SK-N-SH (cell line): ENCODE results near the gene MAP3K12. TPM values are rescaled to one million over a fixed set of nuclear protein-coding genes. Genes with fewer than 3 reads are reported as not detected.
A peak's percentile ranks its signal among the peaks of the same experiment; 100 is the strongest.

Experiments
- CTCF ChIA-PET: fragments of 300-600, 350-600 bp; formaldehyde crosslinking; extraction: SDS; loops from one replicate; lab custom pipeline; 2021; lab: Yijun Ruan, JAX
- POLR2A ChIA-PET: fragments of 350-600 bp; sonication (Branson Sonifier 250); formaldehyde crosslinking; extraction: SDS; loops from one replicate; lab custom pipeline; 2020; ENCODE audit warnings: antibody characterized with exemption, inconsistent platforms; lab: Yijun Ruan, JAX
- DNase-seq: peaks from one replicate; pipeline ENCODE4 v3.0.0; 2012
- H2AFZ ChIP-seq: fragments of 200-600 bp; sonication (generic); 2 replicates; pipeline ENCODE4 v1.8.1; 2016; ENCODE audit warnings: antibody characterized with exemption, mild to moderate bottlenecking, low read depth
- H3F3A ChIP-seq: fragments of 200-600 bp; sonication (generic); replicated peaks from 2 replicates; pipeline ENCODE3; 2016; ENCODE audit warnings: antibody characterized with exemption, mild to moderate bottlenecking; ENCODE audit not compliant: insufficient read depth
- H3K27ac ChIP-seq, 2 experiments: fragments of 200-500 bp in 1 of 2; fragments of 200-600 bp in 1 of 2; sonication (Bioruptor generic) in 1 of 2; sonication (generic), shearing (Covaris generic) in 1 of 2; 2 replicates each; pipeline versions ENCODE4 v1.5.1 to v1.6.1; 2014 to 2016; ENCODE audit warnings: low read depth in 2 of 2, inconsistent platforms in 1 of 2, low read length in 1 of 2, mild to moderate bottlenecking in 1 of 2, mixed read lengths in 1 of 2
- H3K27me3 ChIP-seq: fragments of 200-600 bp; sonication (generic), shearing (Covaris generic); 2 replicates; pipeline ENCODE4 v1.6.1; 2016; ENCODE audit warnings: mixed run types; ENCODE audit not compliant: insufficient read depth
- H3K36me3 ChIP-seq, 2 experiments: fragments of 200-500 bp in 1 of 2; fragments of 200-600 bp in 1 of 2; sonication (Bioruptor generic) in 1 of 2; sonication (generic) in 1 of 2; replicated peaks in 1 of 2; 2 replicates each; pipeline versions ENCODE3 to v1.5.1; 2014 to 2016; ENCODE audit warnings: low read length in 1 of 2, mild to moderate bottlenecking in 1 of 2; ENCODE audit not compliant: insufficient read depth in 2 of 2, control insufficient read depth in 1 of 2
- H3K4me1 ChIP-seq, 2 experiments: fragments of 200-500 bp in 1 of 2; fragments of 200-600 bp in 1 of 2; sonication (Bioruptor generic) in 1 of 2; sonication (generic), shearing (Covaris generic) in 1 of 2; 2 replicates each; pipeline versions ENCODE4 v1.5.1 to v1.6.1; 2014 to 2016; ENCODE audit warnings: low read depth in 1 of 2, low read length in 1 of 2, mixed run types in 1 of 2; ENCODE audit not compliant: insufficient read depth in 2 of 2, control insufficient read depth in 1 of 2
- H3K4me2 ChIP-seq: fragments of 200-600 bp; sonication (generic), shearing (Covaris generic); 2 replicates; pipeline ENCODE4 v1.6.1; 2017; ENCODE audit warnings: mixed run types
- H3K4me3 ChIP-seq, 2 experiments: fragments of 200-500 bp in 1 of 2; fragments of 200-600 bp in 1 of 2; sonication (Bioruptor generic) in 1 of 2; sonication (generic), shearing (Covaris generic) in 1 of 2; 2 replicates each; pipeline versions ENCODE4 v1.5.1 to v1.8.1; 2014 to 2016; ENCODE audit warnings: low read depth in 2 of 2, inconsistent platforms in 1 of 2, low read length in 1 of 2, mild to moderate bottlenecking in 1 of 2, mixed read lengths in 1 of 2, moderate library complexity in 1 of 2
- H3K79me2 ChIP-seq: fragments of 200-600 bp; sonication (generic); 2 replicates; pipeline ENCODE4 v1.8.1; 2017; ENCODE audit warnings: mild to moderate bottlenecking; ENCODE audit not compliant: insufficient read depth
- H3K9ac ChIP-seq: fragments of 200-600 bp; sonication (generic); 2 replicates; pipeline ENCODE4 v1.6.1; 2017; ENCODE audit warnings: mixed run types
- H3K9me2 ChIP-seq: fragments of 200-600 bp; sonication (generic); 2 replicates; pipeline ENCODE4 v1.6.1; 2017; ENCODE audit warnings: mixed run types
- H3K9me3 ChIP-seq: fragments of 200-600 bp; sonication (generic); 2 replicates; pipeline ENCODE4 v1.6.1; 2017; ENCODE audit warnings: mixed run types, mild to moderate bottlenecking, moderate library complexity
- H4K20me1 ChIP-seq: fragments of 200-600 bp; sonication (generic); 2 replicates; pipeline ENCODE4 v1.6.1; 2017; ENCODE audit warnings: mild to moderate bottlenecking, mixed run types; ENCODE audit not compliant: insufficient read depth
- MEF2A ChIP-seq: IDR thresholded peaks from 2 replicates; pipeline ENCODE4 v1.4.0; 2012; ENCODE audit warnings: low read depth, borderline replicate concordance
- MXI1 ChIP-seq: IDR thresholded peaks from 2 replicates; pipeline ENCODE4 v1.6.1; 2012; ENCODE audit warnings: mild to moderate bottlenecking, low read depth, low read length, improper control_type of control experiment
- NFIC ChIP-seq: IDR thresholded peaks from 2 replicates; pipeline ENCODE4 v1.4.0; 2012; ENCODE audit warnings: borderline replicate concordance
- POLR2AphosphoS5 ChIP-seq: IDR thresholded peaks from 2 replicates; pipeline ENCODE4 v1.6.1; 2012; ENCODE audit warnings: low read depth, low read length
- RFX5 ChIP-seq: IDR thresholded peaks from 2 replicates; pipeline ENCODE4 v1.6.1; 2012; ENCODE audit warnings: mild to moderate bottlenecking, improper control_type of control experiment, low read length
- SIN3A ChIP-seq: IDR thresholded peaks from 2 replicates; pipeline ENCODE4 v1.6.1; 2012; ENCODE audit warnings: low read depth, mild to moderate bottlenecking, low read length, moderate library complexity, borderline replicate concordance
- SMC3 ChIP-seq: IDR thresholded peaks from 2 replicates; pipeline ENCODE4 v1.6.1; 2012; ENCODE audit warnings: low read depth, low read length, improper control_type of control experiment
- TEAD4 ChIP-seq: IDR thresholded peaks from 2 replicates; pipeline ENCODE4 v1.4.0; 2012; ENCODE audit warnings: mild to moderate bottlenecking, borderline replicate concordance; ENCODE audit not compliant: insufficient read depth
- WGBS: methylation state at CpG from one replicate; pipeline ENCODE4 v1.1.6; 2017; ENCODE audit warnings: low lambda C conversion rate; 5-methylcytosine and 5-hydroxymethylcytosine counted together
- polyA plus RNA-seq, 3 experiments: library from polyadenylated mRNA; depleted of rRNA; stranded (reverse); fragments of >200 nt; gene quantifications; 2 replicates each; pipeline ENCODE4 v1.2.3, GENCODE V29; 2012
- TF ChIP-seq, protein P1 (sequence below): IDR thresholded peaks from 2 replicates; pipeline ENCODE4 v1.4.0; 2012; ENCODE audit warnings: low read depth, borderline replicate concordance
- TF ChIP-seq, protein P2 (sequence below): IDR thresholded peaks from 2 replicates; pipeline ENCODE4 v1.6.1; 2012; ENCODE audit warnings: mild to moderate bottlenecking, low read depth, low read length, moderate library complexity

MAP3K12 gene
- polyA plus RNA-seq, 1 of the 3 experiments (the other 2 are of a cell fraction): 57.6 TPM

DNA sequence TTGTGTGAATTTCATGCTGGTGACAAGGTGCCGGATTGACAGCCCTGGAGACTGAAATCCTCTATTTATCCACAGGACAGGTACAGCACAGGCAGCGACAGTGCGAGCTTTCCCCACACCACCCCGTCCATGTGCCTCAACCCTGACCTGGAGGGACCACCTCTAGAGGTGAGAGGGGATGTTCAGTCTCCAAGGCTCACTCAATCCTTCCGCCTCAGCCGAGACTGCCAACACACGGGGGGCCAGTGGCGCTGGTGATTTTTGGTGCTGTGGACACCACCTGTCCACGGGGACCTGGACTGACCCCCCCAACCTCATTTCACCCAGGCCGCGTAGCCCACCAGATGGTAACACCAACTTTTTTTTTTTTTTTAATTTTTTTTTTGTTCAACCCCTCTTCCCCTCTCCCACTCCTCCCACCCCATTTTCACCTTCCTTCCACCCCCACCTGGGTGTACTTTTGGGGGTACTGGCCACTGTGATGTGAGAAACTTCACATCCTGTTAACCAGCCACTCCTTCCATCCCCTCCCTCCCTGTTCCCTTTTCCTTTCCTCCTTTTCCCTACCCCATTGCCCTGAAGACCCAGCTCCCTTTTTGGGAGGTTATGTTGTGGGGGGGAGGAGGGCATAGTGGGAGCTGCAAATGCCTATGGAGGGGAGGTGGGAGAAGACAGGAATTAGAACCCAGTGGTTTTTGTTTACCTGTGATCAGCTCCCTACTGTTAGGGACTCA, 34.4 kb downstream of the MAP3K12 start:
- no peak for TF ChIP-seq SMC3
- TF ChIP-seq POLR2AphosphoS5: 0 out of 2 replicates have a peak, but pooled peaks have one; percentile 11
- TF ChIP-seq, all 33 proteins: peak for 1
- no peak for DNase-seq
- H4K20me1 ChIP-seq: peaks cover 88% of the 10 kb centered on the region
- WGBS: 94% methylated on average over 8 of the region's 11 CpGs
- ChIA-PET POLR2A (interaction anchor here (0.6 to 1.3 kb wide), 6 partner anchors 8 to 143 kb away, joined by 3 to 6 read pairs (median 4); partner anchors contain the start of gene AAAS), CTCF (interaction anchor here (0.8 to 1.6 kb wide), 3 partner anchors 10 to 27 kb away, joined by 3 to 7 read pairs (median 6); no protein-coding TSS in a partner anchor)
- H3F3A ChIP-seq: peaks cover 55% of the 10 kb centered on the region
- peaks cover 4% of the 10 kb centered on the region in 2 experiments; a peak in 2 of 4 replicates for H3K4me1 ChIP-seq
- H3K79me2 ChIP-seq: peaks cover 96% of the 10 kb centered on the region
- H3K9me3 ChIP-seq: no peaks in the 10 kb centered on the region
- H3K4me3 ChIP-seq: no peak overlapping the region
- no peak overlapping the region for H3K9ac ChIP-seq
- no peak overlapping the region for H3K27ac ChIP-seq
- H3K9me2 ChIP-seq: no peaks in the 10 kb centered on the region
- H3K4me2 ChIP-seq: no peak overlapping the region
- H2AFZ ChIP-seq: no peak overlapping the region
- peaks cover 96 to 98% of the 10 kb centered on the region in 2 experiments for H3K36me3 ChIP-seq
- H3K27me3 ChIP-seq: no peaks in the 10 kb centered on the region

DNA sequence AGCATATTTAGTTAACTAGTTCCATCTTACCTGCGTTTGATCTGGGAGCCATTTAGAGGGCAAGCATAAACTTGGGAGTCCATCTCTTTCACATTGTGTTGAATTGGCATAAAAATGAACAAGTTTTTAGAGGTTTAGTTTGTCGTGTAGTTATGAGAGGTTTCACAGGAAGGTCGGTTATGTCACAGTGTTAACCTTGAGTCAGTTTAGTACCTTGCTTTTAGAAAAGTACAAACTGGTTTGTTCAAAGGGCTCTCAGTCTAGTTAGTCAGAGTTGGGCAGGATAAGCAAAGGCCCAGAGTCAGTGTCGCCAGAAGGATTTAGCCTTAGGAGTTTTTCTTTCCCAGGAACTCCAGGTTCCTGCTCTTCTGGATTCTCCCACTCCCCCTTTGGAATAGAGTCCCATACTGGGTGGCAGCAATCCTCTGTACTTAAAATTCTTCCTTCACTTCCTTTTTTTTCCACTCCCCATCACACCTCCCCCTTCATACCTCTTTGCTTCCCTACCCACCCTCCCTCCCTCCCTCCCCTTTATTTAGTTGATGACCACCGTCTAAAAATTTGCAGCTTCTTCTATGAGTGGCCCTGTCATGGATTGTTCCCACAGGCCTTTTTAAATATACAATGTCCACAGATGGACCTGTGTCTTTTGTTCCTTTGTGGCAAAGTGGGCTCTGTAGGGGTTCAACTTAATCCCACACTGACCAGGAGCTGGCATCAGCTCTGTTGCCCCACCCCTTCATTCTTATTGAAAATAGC, 35.3 kb downstream of the MAP3K12 start:
- Histone ChIP-seq H4K20me1 (peaks cover 94% of the 10 kb centered on the region), H3F3A (peaks cover 56% of the 10 kb centered on the region), H3K4me2 (no peak overlapping the region), H3K9ac (no peak overlapping the region), H3K27ac (no peak overlapping the region), H3K9me3 (no peaks in the 10 kb centered on the region), H2AFZ (no peak overlapping the region), H3K36me3 (peaks cover 96 to 99% of the 10 kb centered on the region in 2 experiments), H3K4me3 (no peak overlapping the region), H3K4me1 (peaks cover 4 to 7% of the 10 kb centered on the region in 2 experiments; a peak in 2 of 4 replicates), H3K27me3 (no peaks in the 10 kb centered on the region), H3K79me2 (peaks cover 97% of the 10 kb centered on the region), H3K9me2 (no peaks in the 10 kb centered on the region)
- POLR2A ChIA-PET: interaction anchor here (0.6 to 1.3 kb wide), 7 partner anchors 9 to 143 kb away, joined by 3 to 6 read pairs (median 3); partner anchors contain the start of gene AAAS
- DNase-seq: no peak
- CTCF ChIA-PET: interaction anchor here (0.8 to 1.6 kb wide), 3 partner anchors 9 to 28 kb away, joined by 3 to 7 read pairs (median 6); no protein-coding TSS in a partner anchor
- TF ChIP-seq POLR2AphosphoS5 (0 out of 2 replicates have a peak, but pooled peaks have one; percentile 6), MEF2A (no peak)
- WGBS: 74% methylated on average over 5 of the region's 5 CpGs

DNA sequence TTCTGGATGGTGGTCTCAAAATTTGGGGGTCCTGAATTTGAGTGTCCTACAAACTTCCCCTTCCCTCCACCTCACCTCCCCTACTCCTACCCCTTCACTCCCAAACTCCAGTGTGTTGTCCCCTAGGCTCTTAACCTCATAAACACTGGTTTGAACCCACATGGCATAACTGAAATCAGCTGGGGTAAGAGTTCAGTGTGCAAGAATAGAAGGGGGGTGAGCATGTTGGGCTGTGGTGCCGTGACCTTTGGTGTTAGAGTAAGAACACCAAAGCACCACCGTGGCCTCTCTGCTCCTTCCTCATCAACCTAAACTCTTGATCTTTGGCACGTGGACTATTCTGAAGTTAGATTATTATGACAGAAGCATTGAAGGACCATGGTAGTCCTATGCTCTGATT, 36.3 kb downstream of the MAP3K12 start:
- Histone ChIP-seq H2AFZ (no peak overlapping the region), H3K4me1 (peaks cover 4 to 7% of the 10 kb centered on the region in 2 experiments; a peak in 2 of 4 replicates), H3K36me3 (peaks cover 93 to 96% of the 10 kb centered on the region in 2 experiments), H3K9me3 (no peaks in the 10 kb centered on the region), H4K20me1 (peaks cover 97% of the 10 kb centered on the region), H3K9me2 (no peaks in the 10 kb centered on the region), H3K4me3 (no peak overlapping the region), H3K4me2 (no peak overlapping the region), H3K9ac (no peak overlapping the region), H3F3A (peaks cover 57% of the 10 kb centered on the region), H3K27me3 (no peaks in the 10 kb centered on the region), H3K79me2 (peaks cover 97% of the 10 kb centered on the region), H3K27ac (no peak overlapping the region)
- TF ChIP-seq RFX5 (no peak), NFIC (no peak), TEAD4 (no peak), MEF2A (no peak), SIN3A (no peak), MXI1 (no peak)
- TF ChIP-seq, protein P1, sequence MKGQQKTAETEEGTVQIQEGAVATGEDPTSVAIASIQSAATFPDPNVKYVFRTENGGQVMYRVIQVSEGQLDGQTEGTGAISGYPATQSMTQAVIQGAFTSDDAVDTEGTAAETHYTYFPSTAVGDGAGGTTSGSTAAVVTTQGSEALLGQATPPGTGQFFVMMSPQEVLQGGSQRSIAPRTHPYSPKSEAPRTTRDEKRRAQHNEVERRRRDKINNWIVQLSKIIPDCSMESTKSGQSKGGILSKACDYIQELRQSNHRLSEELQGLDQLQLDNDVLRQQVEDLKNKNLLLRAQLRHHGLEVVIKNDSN: no peak
- TF ChIP-seq, protein P2, sequence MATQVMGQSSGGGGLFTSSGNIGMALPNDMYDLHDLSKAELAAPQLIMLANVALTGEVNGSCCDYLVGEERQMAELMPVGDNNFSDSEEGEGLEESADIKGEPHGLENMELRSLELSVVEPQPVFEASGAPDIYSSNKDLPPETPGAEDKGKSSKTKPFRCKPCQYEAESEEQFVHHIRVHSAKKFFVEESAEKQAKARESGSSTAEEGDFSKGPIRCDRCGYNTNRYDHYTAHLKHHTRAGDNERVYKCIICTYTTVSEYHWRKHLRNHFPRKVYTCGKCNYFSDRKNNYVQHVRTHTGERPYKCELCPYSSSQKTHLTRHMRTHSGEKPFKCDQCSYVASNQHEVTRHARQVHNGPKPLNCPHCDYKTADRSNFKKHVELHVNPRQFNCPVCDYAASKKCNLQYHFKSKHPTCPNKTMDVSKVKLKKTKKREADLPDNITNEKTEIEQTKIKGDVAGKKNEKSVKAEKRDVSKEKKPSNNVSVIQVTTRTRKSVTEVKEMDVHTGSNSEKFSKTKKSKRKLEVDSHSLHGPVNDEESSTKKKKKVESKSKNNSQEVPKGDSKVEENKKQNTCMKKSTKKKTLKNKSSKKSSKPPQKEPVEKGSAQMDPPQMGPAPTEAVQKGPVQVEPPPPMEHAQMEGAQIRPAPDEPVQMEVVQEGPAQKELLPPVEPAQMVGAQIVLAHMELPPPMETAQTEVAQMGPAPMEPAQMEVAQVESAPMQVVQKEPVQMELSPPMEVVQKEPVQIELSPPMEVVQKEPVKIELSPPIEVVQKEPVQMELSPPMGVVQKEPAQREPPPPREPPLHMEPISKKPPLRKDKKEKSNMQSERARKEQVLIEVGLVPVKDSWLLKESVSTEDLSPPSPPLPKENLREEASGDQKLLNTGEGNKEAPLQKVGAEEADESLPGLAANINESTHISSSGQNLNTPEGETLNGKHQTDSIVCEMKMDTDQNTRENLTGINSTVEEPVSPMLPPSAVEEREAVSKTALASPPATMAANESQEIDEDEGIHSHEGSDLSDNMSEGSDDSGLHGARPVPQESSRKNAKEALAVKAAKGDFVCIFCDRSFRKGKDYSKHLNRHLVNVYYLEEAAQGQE: no peak
- no peak for DNase-seq
- POLR2A ChIA-PET: no interaction called here
- CTCF ChIA-PET: no interaction called here
- WGBS: 87% methylated on average over 3 of the region's 3 CpGs
